GM12874 (cell line): ENCODE data around the gene TMPRSS15.

Source experiments
- CTCF ChIP-seq: IDR thresholded peaks from 2 replicates; pipeline ENCODE4 v1.5.1; 2011; ENCODE audit warnings: low read depth, mild to moderate bottlenecking, control low read depth, low read length, moderate library complexity; ENCODE audit not compliant: insufficient read depth

Gene TMPRSS15

GRCh38 chr21:18253799-18254198, 149.8 kb downstream of the TMPRSS15 start:
- no peak for TF ChIP-seq CTCF

GRCh38 chr21:18253221-18253620, 150.4 kb downstream of the TMPRSS15 start:
- TF ChIP-seq CTCF, result no peak

GRCh38 chr21:18252680-18253079, 150.9 kb downstream of the TMPRSS15 start:
- no peak for TF ChIP-seq CTCF

GRCh38 chr21:18252256-18252655, 151.3 kb downstream of the TMPRSS15 start:
- no peak for TF ChIP-seq CTCF

GRCh38 chr21:18251065-18251464, 152.5 kb downstream of the TMPRSS15 start:
- TF ChIP-seq CTCF, result no peak

GRCh38 chr21:18249672-18250071, 153.9 kb downstream of the TMPRSS15 start:
- TF ChIP-seq CTCF, result no peak

GRCh38 chr21:18248171-18248570, 155.4 kb downstream of the TMPRSS15 start:
- TF ChIP-seq CTCF, result no peak
